ENCODE results near the gene KCNIP3.

Gene KCNIP3

DNA sequence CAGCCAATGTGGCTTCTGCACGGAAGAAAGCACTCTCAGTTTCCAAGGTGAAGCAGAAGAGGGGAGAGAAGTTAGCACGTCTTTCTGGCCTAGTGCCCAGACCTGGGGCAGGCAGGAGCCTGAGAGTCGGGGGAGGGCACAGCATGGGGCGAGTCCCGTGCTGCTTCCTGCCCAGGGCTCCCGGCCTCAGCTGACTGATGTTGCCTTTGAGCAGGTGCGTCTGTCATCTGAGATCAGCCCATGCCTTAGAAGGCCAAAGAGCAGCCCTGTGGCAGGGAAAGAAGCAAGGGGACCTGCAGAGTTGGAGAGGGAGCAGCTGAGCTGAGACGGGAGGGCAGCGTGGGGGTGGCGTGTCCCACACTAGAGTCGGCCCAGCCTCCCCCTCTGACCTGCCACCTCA, 3.3 kb downstream of the KCNIP3 start:
- no peak overlapping the region for H3K27ac Mint-ChIP-seq
- H3K27me3 Mint-ChIP-seq (ENCODE audit: low read depth): peaks cover 3% of the 10 kb centered on the region
- peaks cover 57% of the 10 kb centered on the region for H3K4me1 Mint-ChIP-seq
- no peak overlapping the region for H3K4me3 Mint-ChIP-seq
- no peaks in the 10 kb centered on the region for H3K36me3 Mint-ChIP-seq (ENCODE audit: low read depth)
- TF ChIP-seq, protein P1, sequence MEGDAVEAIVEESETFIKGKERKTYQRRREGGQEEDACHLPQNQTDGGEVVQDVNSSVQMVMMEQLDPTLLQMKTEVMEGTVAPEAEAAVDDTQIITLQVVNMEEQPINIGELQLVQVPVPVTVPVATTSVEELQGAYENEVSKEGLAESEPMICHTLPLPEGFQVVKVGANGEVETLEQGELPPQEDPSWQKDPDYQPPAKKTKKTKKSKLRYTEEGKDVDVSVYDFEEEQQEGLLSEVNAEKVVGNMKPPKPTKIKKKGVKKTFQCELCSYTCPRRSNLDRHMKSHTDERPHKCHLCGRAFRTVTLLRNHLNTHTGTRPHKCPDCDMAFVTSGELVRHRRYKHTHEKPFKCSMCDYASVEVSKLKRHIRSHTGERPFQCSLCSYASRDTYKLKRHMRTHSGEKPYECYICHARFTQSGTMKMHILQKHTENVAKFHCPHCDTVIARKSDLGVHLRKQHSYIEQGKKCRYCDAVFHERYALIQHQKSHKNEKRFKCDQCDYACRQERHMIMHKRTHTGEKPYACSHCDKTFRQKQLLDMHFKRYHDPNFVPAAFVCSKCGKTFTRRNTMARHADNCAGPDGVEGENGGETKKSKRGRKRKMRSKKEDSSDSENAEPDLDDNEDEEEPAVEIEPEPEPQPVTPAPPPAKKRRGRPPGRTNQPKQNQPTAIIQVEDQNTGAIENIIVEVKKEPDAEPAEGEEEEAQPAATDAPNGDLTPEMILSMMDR (IDR thresholded peaks at IDR 0.05; ENCODE audit: unreplicated experiment in 3 of 3): no peak
- no peaks in the 10 kb centered on the region for H3K9me3 Mint-ChIP-seq

GRCh38 chr2:95301186-95301585, 4.0 kb downstream of the KCNIP3 start:
- no peak overlapping the region for H3K4me3 Mint-ChIP-seq
- H3K27ac Mint-ChIP-seq: no peak overlapping the region
- TF ChIP-seq, protein P1 (IDR thresholded peaks at IDR 0.05; ENCODE audit: unreplicated experiment in 3 of 3): no peak
- peaks cover 3% of the 10 kb centered on the region for H3K27me3 Mint-ChIP-seq (ENCODE audit: low read depth)
- H3K9me3 Mint-ChIP-seq: no peaks in the 10 kb centered on the region
- peaks cover 63% of the 10 kb centered on the region for H3K4me1 Mint-ChIP-seq
- no peaks in the 10 kb centered on the region for H3K36me3 Mint-ChIP-seq (ENCODE audit: low read depth)

- no peaks in the 10 kb centered on the region for H3K36me3 Mint-ChIP-seq (ENCODE audit: low read depth)
- H3K4me1 Mint-ChIP-seq: peaks cover 65% of the 10 kb centered on the region
- peaks cover 3% of the 10 kb centered on the region for H3K27me3 Mint-ChIP-seq (ENCODE audit: low read depth)
- TF ChIP-seq, protein P1 (IDR thresholded peaks at IDR 0.05; ENCODE audit: unreplicated experiment in 3 of 3): no peak
- H3K9me3 Mint-ChIP-seq: no peaks in the 10 kb centered on the region
- no peak overlapping the region for H3K27ac Mint-ChIP-seq
- no peak overlapping the region for H3K4me3 Mint-ChIP-seq
These were observed 4.9 kb downstream of the KCNIP3 start for GRCh38 chr2:95301876-95302641.

DNA sequence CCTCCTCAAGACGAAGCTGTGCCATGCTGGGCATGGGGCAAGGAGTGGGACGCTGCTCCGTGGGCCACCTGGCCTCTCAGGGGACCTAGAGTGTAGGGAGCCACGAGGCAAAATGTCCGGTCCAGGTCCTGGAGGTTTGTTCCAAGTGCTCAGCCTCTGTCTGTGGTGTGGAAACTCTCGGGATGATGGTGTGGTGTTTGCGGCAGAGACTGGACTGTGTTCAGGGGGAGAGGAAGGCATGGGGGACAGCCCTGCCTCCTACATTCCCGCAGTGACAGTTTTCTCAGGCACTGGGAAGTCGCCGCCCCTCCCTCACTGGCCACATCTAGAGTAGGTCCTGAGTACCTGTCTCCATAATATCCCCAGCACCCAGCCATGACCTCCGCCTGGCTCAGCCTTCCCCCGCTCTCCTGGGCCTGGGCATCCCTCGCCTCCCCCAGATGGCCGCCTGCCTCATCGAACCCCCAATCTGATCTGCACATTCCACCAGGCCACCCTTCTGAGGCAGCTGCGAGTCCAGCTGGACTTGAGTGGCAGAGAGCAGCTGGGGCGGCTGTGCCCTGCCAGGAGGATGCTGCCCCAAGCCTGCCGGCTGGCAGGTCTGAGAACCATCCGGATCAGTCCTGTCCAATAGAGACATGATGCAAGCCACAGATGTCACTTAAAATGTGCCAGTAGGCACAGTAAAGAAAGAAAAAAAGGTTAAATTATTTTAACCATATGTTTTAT, 6.2 kb downstream of the KCNIP3 start:
- peaks cover 52% of the 10 kb centered on the region for H3K4me1 Mint-ChIP-seq
- H3K27me3 Mint-ChIP-seq (ENCODE audit: low read depth): no peaks in the 10 kb centered on the region
- H3K36me3 Mint-ChIP-seq (ENCODE audit: low read depth): no peaks in the 10 kb centered on the region
- no peak overlapping the region for H3K4me3 Mint-ChIP-seq
- TF ChIP-seq, protein P1 (IDR thresholded peaks at IDR 0.05; ENCODE audit: unreplicated experiment in 3 of 3): no peak
- no peaks in the 10 kb centered on the region for H3K9me3 Mint-ChIP-seq
- H3K27ac Mint-ChIP-seq: peak overlapping the region; percentile 46 to 84 (median 70)

DNA sequence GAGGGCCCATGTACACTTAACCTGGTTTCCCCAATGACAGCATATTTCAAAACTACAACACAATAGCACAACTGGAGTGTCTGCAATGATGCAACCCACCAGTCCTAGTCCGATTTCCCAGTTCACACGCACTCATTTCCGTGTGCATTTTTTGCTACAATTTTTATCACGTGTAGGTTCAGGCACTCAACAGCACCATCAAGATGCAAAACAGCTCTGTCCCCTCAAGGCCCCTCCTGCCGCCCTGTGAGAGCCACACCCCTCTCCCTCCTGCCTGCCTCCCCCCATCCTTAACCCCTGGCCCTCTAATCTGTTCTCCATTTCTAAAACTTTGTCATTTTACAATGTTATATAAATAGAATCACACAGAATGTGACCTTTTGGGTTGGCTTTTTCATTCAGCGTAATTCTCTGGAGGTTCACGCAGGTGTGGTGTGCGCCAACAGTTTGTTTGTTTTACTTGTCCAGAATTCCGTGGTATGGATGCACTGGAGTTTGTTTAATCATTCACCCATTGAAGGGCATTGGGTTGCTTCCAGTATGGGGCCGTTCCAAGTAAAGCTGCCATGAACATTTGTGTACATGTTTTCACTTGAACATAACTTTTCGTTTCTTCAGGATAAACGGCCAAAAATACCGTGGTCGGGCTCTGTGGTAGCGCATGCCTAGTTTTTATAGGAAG, 8.4 kb downstream of the KCNIP3 start:
- Mint-ChIP-seq H3K36me3 (ENCODE audit: low read depth) (no peaks in the 10 kb centered on the region), H3K4me3 (no peak overlapping the region)

More for the DNA sequence above, 8.4 kb downstream of the KCNIP3 start:
- TF ChIP-seq, protein P1 (IDR thresholded peaks at IDR 0.05; ENCODE audit: unreplicated experiment in 3 of 3): no peak
- Mint-ChIP-seq H3K9me3 (no peaks in the 10 kb centered on the region), H3K27me3 (ENCODE audit: low read depth) (no peaks in the 10 kb centered on the region), H3K4me1 (peaks cover 38% of the 10 kb centered on the region), H3K27ac (peak overlapping the region; percentile 32 to 79 (median 55))

Measured in nephron (organoid).